Stomach smooth muscle (tissue), 2 donors: ENCODE data around the gene LMO1.

ENCODE experiments used
- H3K27ac ChIP-seq: one replicate; pipeline ENCODE4 v1.7.0; 2013; ENCODE audit warnings: mild to moderate bottlenecking, low read length, inconsistent platforms
- H3K27me3 ChIP-seq, 2 donors: one replicate each; pipeline ENCODE4 v1.7.0; 2013; ENCODE audit warnings: low read length in 2 of 2; ENCODE audit not compliant: insufficient read depth in 2 of 2, control insufficient read depth in 1 of 2
- H3K36me3 ChIP-seq, 2 donors: one replicate each; pipeline ENCODE4 v1.7.0; 2013; ENCODE audit warnings: low read length in 2 of 2; ENCODE audit not compliant: control insufficient read depth in 2 of 2, insufficient read depth in 2 of 2
- H3K4me1 ChIP-seq: one replicate; pipeline ENCODE4 v1.7.0; 2013; ENCODE audit warnings: low read length; ENCODE audit not compliant: control insufficient read depth, insufficient read depth
- H3K4me3 ChIP-seq, 2 donors: one replicate each; pipeline ENCODE4 v1.7.0; 2013; ENCODE audit warnings: low read length in 2 of 2
- H3K9ac ChIP-seq, 2 donors: one replicate each; pipeline ENCODE4 v1.7.0; 2013; ENCODE audit warnings: low read length in 2 of 2, mild to moderate bottlenecking in 1 of 2
- H3K9me3 ChIP-seq, 2 donors: one replicate each; pipeline ENCODE4 v1.7.0; 2013; ENCODE audit warnings: low read length in 2 of 2; ENCODE audit not compliant: control insufficient read depth in 2 of 2
- donor health status: healthy.
- donor health status: Pancreatic carcinoma.

LMO1 gene

DNA sequence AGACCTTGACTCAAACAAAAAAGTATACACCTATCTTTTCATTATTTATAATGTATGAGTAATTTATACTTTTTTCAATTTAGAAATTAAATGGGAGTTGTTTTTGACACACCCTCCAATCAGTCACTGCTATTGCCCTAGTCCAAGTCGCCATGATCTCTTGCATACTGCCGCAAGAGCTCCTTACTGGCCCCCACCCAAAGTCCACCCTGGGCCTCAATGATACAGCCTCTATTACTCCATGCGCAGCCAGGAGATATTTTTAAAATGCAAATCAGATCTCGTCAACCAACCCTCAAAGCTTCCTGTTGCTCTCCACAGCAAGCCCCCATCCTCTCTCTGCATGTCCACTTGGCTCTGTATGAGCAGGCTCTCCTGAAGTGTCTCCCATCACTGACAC lies 12.8 kb upstream of the LMO1 start:
- Histone ChIP-seq H3K4me1 (no peaks in the 10 kb centered on the region), H3K27ac (no peak overlapping the region), H3K9me3 (no peaks in the 10 kb centered on the region), H3K36me3 (no peaks in the 10 kb centered on the region), H3K4me3 (no peak overlapping the region), H3K27me3 (no peaks in the 10 kb centered on the region), H3K9ac (no peak overlapping the region)

DNA sequence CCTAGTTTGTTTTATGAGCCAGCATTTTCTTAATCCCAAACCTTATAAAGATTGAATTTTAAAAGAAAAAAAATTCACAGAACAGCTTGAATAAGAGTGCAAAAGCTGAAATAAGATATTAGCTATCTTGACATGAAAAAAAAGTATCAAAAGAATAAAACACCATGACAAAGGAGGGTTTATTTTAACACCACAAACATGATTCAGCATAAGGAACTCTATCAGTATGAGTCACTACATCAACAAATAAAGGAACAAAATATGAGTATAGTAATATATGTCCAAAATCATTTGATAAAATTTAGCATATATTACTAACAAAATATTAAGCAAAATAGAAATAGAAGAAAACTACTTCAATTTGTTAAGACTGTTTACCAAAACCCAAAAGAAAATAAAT lies 9.6 kb upstream of the LMO1 start:
- Histone ChIP-seq H3K36me3 (no peaks in the 10 kb centered on the region), H3K27me3 (peaks cover 0 to 6% of the 10 kb centered on the region in 2 donors), H3K27ac (no peak overlapping the region), H3K9me3 (no peaks in the 10 kb centered on the region), H3K4me1 (peaks cover 1% of the 10 kb centered on the region), H3K9ac (no peak overlapping the region), H3K4me3 (no peak overlapping the region)

DNA sequence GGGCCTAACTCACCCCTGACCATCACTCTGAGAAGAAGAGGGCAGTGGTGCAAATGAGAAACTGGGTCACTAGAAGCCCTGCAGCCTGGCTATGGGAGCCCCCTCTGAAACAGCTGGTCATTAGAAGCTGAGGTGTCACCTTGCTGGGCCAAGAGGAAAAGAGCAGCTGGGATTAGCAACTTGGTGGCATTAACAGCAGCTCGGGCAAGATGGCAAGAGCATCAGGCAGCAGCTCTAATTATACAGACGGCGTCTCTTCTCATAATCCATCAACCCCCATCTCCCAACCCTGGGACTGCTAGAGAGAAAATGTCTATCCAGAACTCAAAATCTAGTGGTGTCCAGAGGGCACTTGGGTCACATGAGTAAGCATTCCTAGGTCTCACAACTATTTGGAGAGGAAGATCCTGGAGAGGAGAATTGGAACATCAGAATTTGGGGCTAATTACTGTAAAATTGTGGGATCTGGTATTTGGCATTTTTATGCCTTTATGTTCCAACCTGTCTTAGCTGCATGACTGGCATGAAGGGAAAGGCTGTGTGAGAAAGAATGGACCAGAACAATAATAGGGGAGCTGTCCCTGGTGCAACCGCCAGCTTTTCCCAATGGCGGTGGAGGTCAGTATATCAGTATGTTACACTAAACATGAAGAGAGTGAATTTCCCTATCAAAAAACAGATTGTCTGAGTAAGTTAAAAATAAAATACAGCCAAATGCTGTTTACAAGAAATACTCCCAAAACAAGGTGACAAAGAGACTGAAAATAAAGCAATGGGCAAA lies 7.6 kb upstream of the LMO1 start:
- H3K4me3 ChIP-seq = no peak overlapping the region
- no peaks in the 10 kb centered on the region for H3K36me3 ChIP-seq
- no peaks in the 10 kb centered on the region for H3K9me3 ChIP-seq
- H3K27me3 ChIP-seq = peaks cover 0 to 11% of the 10 kb centered on the region in 2 donors
- peaks cover 9% of the 10 kb centered on the region for H3K4me1 ChIP-seq
- H3K9ac ChIP-seq = no peak overlapping the region
- no peak overlapping the region for H3K27ac ChIP-seq

DNA sequence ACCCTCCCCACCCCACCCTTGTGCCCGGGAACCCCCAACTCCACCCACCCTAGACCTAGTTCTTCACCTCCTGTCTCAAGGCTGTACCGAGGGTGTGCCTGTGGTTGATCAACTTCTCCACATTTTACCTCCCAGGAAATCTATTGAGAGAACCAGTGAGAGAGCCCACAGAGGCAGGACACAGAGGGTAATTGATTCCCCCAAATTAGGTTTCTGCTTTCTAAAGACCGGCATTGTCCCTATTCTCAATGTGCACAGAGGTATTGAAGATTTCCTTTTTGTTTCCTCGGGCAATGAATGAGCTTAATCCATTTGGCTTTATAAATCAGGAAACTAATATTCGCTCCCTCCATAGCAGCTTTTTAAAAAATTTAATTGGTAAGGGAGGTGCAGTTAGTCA lies 6.0 kb upstream of the LMO1 start:
- peaks cover 0 to 11% of the 10 kb centered on the region in 2 donors for H3K27me3 ChIP-seq
- H3K4me1 ChIP-seq = peaks cover 9% of the 10 kb centered on the region

DNA sequence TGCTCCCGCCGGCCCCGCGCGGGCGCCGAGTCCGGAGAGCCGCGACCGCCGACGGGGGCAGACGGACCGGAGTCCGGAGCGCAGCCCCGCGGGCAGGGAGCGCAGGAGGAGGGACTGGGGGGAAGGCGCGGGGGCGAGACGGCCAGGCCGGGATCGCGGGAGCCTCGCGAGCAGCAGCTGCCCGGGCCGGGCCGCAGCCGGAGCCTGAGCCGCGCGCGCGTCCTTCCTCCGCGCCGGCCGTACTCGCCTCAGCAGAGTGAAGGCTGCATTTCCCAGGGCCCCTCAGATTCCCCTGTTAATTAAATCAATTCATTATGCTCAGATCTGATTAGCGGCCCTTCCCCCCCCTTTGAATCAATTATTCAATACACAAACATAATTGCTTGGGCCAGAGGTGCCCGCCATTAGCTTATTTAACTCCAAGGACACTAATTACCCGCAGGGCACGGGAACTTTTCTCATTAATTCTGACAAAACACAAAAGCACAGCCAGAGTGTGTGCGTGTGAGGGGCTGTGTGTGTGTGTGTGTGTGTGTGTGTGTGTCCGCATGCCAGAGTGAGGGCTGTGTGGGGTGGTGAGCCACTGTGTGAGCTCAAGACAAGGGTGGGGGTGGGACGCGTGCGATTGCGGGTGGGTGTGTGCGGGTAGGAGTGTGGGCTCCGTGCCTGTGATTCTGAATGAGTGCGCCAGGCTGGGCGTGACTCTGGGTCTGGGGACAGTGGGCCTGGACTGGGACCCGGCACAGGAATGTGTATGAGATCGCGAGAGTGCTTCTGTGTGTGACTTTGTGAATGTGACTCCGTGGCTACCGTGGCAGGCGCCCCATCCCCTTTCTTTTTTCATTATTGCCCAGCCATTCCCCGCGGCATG lies 5.1 kb upstream of the LMO1 start:
- Histone ChIP-seq H3K27ac (no peak overlapping the region), H3K9me3 (no peaks in the 10 kb centered on the region), H3K9ac (peak overlapping the region; percentile 36 to 55), H3K4me3 (peak overlapping the region; percentile 74 to 78), H3K27me3 (peaks cover 0 to 11% of the 10 kb centered on the region in 2 donors), H3K36me3 (peaks cover 0 to 2% of the 10 kb centered on the region in 2 donors), H3K4me1 (peaks cover 13% of the 10 kb centered on the region)

More for the DNA sequence above, 6.0 kb upstream of the LMO1 start:
- H3K36me3 ChIP-seq = peaks cover 0 to 2% of the 10 kb centered on the region in 2 donors
- H3K9ac ChIP-seq = no peak overlapping the region
- H3K4me3 ChIP-seq = no peak overlapping the region
- no peak overlapping the region for H3K27ac ChIP-seq
- no peaks in the 10 kb centered on the region for H3K9me3 ChIP-seq

DNA sequence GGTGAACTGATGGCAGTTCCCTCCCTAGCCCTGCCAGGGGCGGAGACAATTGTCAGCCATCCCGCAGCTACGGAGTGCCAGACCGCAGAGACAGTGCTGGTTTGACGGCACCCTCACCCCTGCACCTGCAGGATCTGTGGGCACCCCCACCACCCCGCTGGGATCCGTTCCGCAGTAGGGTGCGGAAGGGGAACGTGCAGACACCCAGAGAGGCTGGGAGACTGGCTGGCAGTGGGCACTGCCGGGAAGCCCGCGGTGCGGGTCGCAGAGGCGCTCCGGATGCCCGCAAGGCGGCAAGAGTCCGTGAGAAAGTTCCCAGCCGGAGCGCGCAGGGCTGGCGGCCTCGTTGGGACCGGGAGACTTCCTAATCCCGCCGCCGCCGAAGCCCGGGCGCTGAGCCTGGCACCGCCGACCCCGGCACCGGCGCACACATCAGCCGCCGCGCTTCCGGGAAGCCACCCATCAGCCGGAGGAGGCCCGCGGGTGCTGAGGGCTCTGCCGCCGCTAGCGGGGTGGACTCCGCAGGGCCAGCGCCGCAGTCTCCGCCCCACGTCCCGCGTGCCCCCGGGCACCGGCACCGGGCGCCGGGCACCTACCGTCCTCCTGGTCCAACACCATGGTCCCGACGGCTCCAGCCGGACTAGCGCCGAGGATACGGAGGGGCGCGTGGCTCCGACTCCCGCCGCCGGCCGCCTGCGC lies 4.3 kb upstream of the LMO1 start:
- H3K27me3 ChIP-seq = peaks cover 0 to 11% of the 10 kb centered on the region in 2 donors
- peaks cover 0 to 2% of the 10 kb centered on the region in 2 donors for H3K36me3 ChIP-seq
- peak overlapping the region; percentile 74 to 78 for H3K4me3 ChIP-seq
- H3K9ac ChIP-seq = peak overlapping the region; percentile 42 to 67
- no peak overlapping the region for H3K27ac ChIP-seq
- no peaks in the 10 kb centered on the region for H3K9me3 ChIP-seq
- peaks cover 19% of the 10 kb centered on the region for H3K4me1 ChIP-seq

DNA sequence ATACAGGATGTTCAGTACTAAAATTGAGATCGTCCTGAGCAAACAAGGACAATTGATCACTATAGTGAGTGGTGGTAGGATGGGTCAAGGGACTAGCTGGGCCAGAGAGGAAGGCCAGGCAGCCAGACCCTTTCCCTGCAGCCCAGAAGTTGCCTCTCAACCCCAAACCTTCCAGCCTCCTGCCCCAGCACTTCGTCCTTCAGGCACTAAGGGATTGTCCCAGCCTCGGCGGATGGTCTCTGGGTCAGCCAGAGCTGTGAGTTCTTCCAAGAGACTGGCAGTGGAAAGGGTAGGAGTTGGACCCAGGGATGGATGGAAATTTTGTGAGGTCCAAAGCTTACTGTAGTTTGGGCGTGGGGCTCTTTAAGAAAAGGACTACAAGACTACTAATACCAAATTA lies 3.6 kb upstream of the LMO1 start:
- Histone ChIP-seq H3K4me3 (peak overlapping the region; percentile 74 to 78), H3K9ac (no peak overlapping the region), H3K27me3 (peaks cover 0 to 11% of the 10 kb centered on the region in 2 donors), H3K36me3 (peaks cover 0 to 2% of the 10 kb centered on the region in 2 donors), H3K9me3 (no peaks in the 10 kb centered on the region), H3K27ac (no peak overlapping the region), H3K4me1 (peaks cover 21% of the 10 kb centered on the region)

DNA sequence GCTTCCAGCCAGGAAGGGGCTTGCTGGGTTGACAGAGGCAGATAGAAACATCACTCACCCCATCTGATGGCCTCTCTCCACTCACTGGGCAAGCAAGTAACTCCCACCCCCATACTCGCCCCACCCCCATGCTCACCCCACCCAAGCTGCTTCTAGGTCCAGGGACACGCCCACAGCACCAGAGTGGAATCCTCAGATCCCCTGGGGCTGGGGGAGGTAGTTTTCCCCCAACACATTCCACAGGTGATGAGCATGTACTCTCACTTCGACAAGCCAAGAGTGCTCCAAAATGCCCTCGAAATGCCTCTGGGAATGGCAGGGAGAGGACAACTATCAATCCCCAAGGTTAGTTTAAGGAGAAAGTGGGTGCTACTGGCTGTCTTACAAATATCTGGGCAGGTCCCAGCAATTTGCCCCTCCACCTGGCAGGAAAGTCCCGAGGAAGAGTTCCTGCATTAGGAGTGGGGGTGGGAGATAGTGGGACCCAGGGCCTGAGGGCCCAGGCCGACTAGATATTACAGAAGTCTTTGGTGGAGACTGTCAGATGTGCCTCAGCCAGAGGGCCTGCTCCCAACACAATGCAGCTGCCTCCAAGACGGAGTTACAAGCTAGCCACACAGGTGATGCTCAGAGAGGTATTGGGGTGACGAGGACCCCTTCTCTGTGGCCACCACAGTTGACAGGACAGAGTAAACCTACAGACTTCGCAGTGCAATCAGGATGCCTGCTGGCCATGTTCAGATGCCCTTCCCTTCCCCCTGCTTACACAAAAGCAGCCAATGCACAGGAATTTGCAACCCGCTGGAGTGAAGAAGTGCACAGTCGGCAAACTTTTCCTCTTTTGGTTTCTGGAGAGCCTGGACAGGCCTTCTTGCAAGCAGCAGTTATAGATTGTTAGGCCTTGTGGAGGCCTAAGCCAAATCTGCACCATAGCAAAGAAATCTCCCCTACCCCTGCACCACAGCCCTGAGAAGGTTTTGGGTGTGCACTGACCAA lies 2.9 kb upstream of the LMO1 start:
- Histone ChIP-seq H3K27me3 (peaks cover 0 to 11% of the 10 kb centered on the region in 2 donors), H3K27ac (no peak overlapping the region), H3K36me3 (peaks cover 0 to 2% of the 10 kb centered on the region in 2 donors), H3K9ac (no peak overlapping the region), H3K4me1 (peaks cover 28% of the 10 kb centered on the region), H3K9me3 (no peaks in the 10 kb centered on the region), H3K4me3 (no peak overlapping the region)

DNA sequence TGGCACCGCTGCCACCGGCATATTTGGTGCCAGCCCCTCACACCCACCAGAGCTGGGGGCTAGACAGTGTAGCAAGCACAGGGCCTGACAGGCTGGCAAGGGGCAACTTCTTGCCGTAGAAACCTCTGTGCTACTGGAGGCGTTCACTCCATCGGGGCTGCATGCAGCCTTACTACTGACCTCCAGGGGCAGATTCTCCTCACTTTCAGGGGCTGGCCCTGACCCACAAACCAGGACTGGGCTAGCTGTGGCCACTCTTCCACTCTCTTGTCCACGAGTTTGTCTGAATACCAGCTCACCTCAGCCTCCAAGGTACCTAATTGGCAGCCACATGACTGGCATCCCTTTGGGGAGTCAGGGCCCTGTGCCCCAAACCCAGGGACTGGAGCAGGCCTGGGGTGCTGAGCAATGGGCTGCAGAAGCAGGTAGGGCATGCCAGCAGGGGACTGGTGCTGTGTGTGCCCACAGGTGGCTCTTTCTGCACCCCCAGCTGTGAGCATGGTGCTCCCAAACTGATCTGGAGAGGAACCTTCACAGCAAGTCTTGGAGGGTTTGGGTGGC lies 2.1 kb upstream of the LMO1 start:
- peaks cover 31% of the 10 kb centered on the region for H3K4me1 ChIP-seq
- peaks cover 0 to 2% of the 10 kb centered on the region in 2 donors for H3K36me3 ChIP-seq
- peaks cover 0 to 13% of the 10 kb centered on the region in 2 donors for H3K27me3 ChIP-seq
- H3K9me3 ChIP-seq = no peaks in the 10 kb centered on the region
- no peak overlapping the region for H3K9ac ChIP-seq
- no peak overlapping the region for H3K27ac ChIP-seq
- no peak overlapping the region for H3K4me3 ChIP-seq
